HEK293T (cell line): ENCODE measurements around the gene KIFC1.

Experiments used
- BHLHE40 ChIP-seq: fragments of 450-650 bp; IDR thresholded peaks from 2 replicates; pipeline ENCODE4 v1.6.1; 2016; ENCODE audit warnings: mild to moderate bottlenecking, moderate library complexity, borderline replicate concordance
- CTBP1 ChIP-seq: fragments of 450-650 bp; IDR thresholded peaks from 2 replicates; pipeline ENCODE4 v1.6.1; 2016; ENCODE audit warnings: borderline replicate concordance
- FOXA1 ChIP-seq: fragments of 450-650 bp; IDR thresholded peaks from 2 replicates; pipeline ENCODE4 v1.6.1; 2016; ENCODE audit warnings: mild to moderate bottlenecking
- HDGF ChIP-seq: fragments of 450-650 bp; IDR thresholded peaks from 2 replicates; pipeline ENCODE4 v1.6.1; 2017; ENCODE audit warnings: antibody characterized with exemption, borderline replicate concordance
- L3MBTL2 ChIP-seq: fragments of 450-650 bp; conservative IDR thresholded peaks from 2 replicates; pipeline ENCODE4 v1.6.1; 2016; ENCODE audit warnings: mild to moderate bottlenecking
- LEF1 ChIP-seq: fragments of 450-650 bp; IDR thresholded peaks from 2 replicates; pipeline ENCODE4 v1.6.1; 2017; ENCODE audit warnings: mild to moderate bottlenecking, borderline replicate concordance
- PKNOX1 ChIP-seq: fragments of 450-650 bp; IDR thresholded peaks from 2 replicates; pipeline ENCODE4 v1.6.1; 2016
- SP1 ChIP-seq: fragments of 450-650 bp; IDR thresholded peaks from 2 replicates; pipeline ENCODE4 v1.6.1; 2017
- SUZ12 ChIP-seq: fragments of 450-650 bp; IDR thresholded peaks from 2 replicates; pipeline ENCODE4 v1.6.1; 2016; ENCODE audit warnings: mild to moderate bottlenecking
- TARDBP ChIP-seq: fragments of 450-650 bp; IDR thresholded peaks from 2 replicates; pipeline ENCODE4 v1.6.1; 2016
- ZNF384 ChIP-seq: fragments of 450-650 bp; IDR thresholded peaks from 2 replicates; pipeline ENCODE4 v1.6.1; 2016

DNA sequence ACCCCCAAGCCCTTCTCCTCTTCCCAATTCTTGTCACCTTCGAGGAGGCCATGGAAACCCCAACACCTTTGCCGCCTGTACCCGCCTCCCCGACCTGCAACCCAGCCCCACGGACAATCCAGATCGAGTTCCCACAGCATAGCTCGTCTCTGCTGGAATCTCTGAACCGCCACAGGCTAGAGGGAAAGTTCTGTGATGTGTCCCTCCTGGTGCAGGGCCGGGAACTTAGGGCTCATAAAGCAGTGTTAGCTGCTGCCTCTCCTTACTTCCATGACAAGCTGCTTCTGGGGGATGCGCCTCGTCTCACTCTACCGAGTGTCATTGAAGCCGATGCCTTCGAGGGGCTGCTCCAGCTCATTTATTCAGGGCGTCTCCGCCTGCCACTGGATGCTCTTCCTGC lies 63.4 kb downstream of the KIFC1 start:
- TF ChIP-seq ZNF384 (no peak), SP1 (no peak), BHLHE40 (no peak), CTBP1 (no peak), HDGF (no peak), TARDBP (no peak), PKNOX1 (no peak), FOXA1 (no peak), L3MBTL2 (no peak), SUZ12 (no peak), LEF1 (no peak)
